ENCODE data around the gene SATB2. TPM values are rescaled to one million over a fixed set of nuclear protein-coding genes. Genes with fewer than 3 reads are reported as not detected.

Gene SATB2
- total RNA-seq, 3 donors from 2014 or later: 125 to 328 (median 183) TPM

- peak; percentile 31 for ATAC-seq
- intact Hi-C loops (cut with DNase I, micrococcal nuclease): no loop called here
- no peak overlapping the region for H3K4me3 ChIP-seq
- TF ChIP-seq CTCF (IDR thresholded peaks at IDR 0.05): no peak
- no peaks in the 10 kb centered on the region for H3K9me3 ChIP-seq
- H3K36me3 ChIP-seq (ENCODE audit: low read depth): no peaks in the 10 kb centered on the region
- no peak for DNase-seq
- H3K4me1 ChIP-seq (ENCODE audit: low read depth): no peaks in the 10 kb centered on the region
These were observed 233.9 kb downstream of the SATB2 start for GRCh38 chr2:199223791-199224190.

- Histone ChIP-seq H3K9me3 (no peaks in the 10 kb centered on the region), H3K36me3 (ENCODE audit: low read depth) (no peaks in the 10 kb centered on the region), H3K4me1 (ENCODE audit: low read depth) (no peaks in the 10 kb centered on the region), H3K4me3 (no peak overlapping the region)
- intact Hi-C loops (cut with DNase I, micrococcal nuclease): no loop called here
- no peak for DNase-seq
- no peak for TF ChIP-seq CTCF (IDR thresholded peaks at IDR 0.05)
- ATAC-seq: no peak
These were observed 236.8 kb downstream of the SATB2 start for GRCh38 chr2:199220920-199221319.

GRCh38 chr2:199219551-199219950 lies 238.2 kb downstream of the SATB2 start:
- no peaks in the 10 kb centered on the region for H3K9me3 ChIP-seq
- ATAC-seq: no peak
- H3K4me1 ChIP-seq (ENCODE audit: low read depth): no peaks in the 10 kb centered on the region
- no peak for TF ChIP-seq CTCF (IDR thresholded peaks at IDR 0.05)
- H3K4me3 ChIP-seq: no peak overlapping the region
- DNase-seq: no peak
- intact Hi-C loops (cut with DNase I, micrococcal nuclease): no loop called here
- H3K36me3 ChIP-seq (ENCODE audit: low read depth): no peaks in the 10 kb centered on the region
